Measurements from ENCODE around the gene VAT1L. TPM values are rescaled to one million over a fixed set of nuclear protein-coding genes. Genes with fewer than 3 reads are reported as not detected.

The VAT1L gene
- total RNA-seq, 1 experiment from 2014 or later = 0.10 TPM

- no peaks in the 10 kb centered on the region for H3K9me3 ChIP-seq (ENCODE audit: control insufficient read depth in 1 of 2, insufficient read depth in 1 of 2, low read depth in 1 of 2, low read length in 2 of 2)
- peaks cover 52% of the 10 kb centered on the region for H3K27me3 ChIP-seq (ENCODE audit: insufficient read depth, low read length)
- H4K20me1 ChIP-seq (ENCODE audit: insufficient read depth) = no peaks in the 10 kb centered on the region
- no peak overlapping the region for H3K4me2 ChIP-seq (ENCODE audit: low read length)
- H3K9ac ChIP-seq (ENCODE audit: low read length) = no peak overlapping the region
- POLR2A ChIA-PET = no interaction called here
- H3K4me1 ChIP-seq (ENCODE audit: control insufficient read depth in 1 of 2, insufficient read depth in 2 of 2, low read length in 2 of 2) = no peaks in the 10 kb centered on the region
- no peaks in the 10 kb centered on the region for H3K36me3 ChIP-seq (ENCODE audit: control insufficient read depth in 1 of 2, insufficient read depth in 2 of 2, low read length in 2 of 2)
- no peak overlapping the region for H3K4me3 ChIP-seq (replicated peaks in 1 of 2; ENCODE audit: low read depth in 1 of 2, low read length in 2 of 2)
- TF ChIP-seq REST (IDR thresholded peaks at IDR 0.05; ENCODE audit: low read depth) (no peak), EZH2 (IDR thresholded peaks at IDR 0.05) (no peak), RAD21 (IDR thresholded peaks at IDR 0.05; ENCODE audit: low read depth) (no peak), EZH2phosphoT487 (IDR thresholded peaks at IDR 0.05; ENCODE audit: borderline replicate concordance) (no peak), EGR1 (IDR thresholded peaks at IDR 0.05; ENCODE audit: low read depth) (no peak), ZFX (IDR thresholded peaks at IDR 0.05) (no peak), JUND (IDR thresholded peaks at IDR 0.05) (no peak), POLR2AphosphoS5 (IDR thresholded peaks at IDR 0.05; ENCODE audit: low read depth, low read length) (no peak)
- no peak overlapping the region for H3K27ac ChIP-seq (ENCODE audit: low read depth, low read length)
- CTCF ChIA-PET = no interaction called here
- no peaks in the 10 kb centered on the region for H3K9me2 ChIP-seq (ENCODE audit: insufficient read depth)
- intact Hi-C loops (cut with micrococcal nuclease) = no loop called here
- DNase-seq (ENCODE audit: low read depth, low spot score) = no peak
- RAD21 ChIA-PET (ENCODE audit: low non-redundant PET in 1 of 2, low total read pairs in 2 of 2, uncharacterized antibody in 2 of 2, unreplicated experiment in 2 of 2) = no interaction called here
- BruUV-seq (replicated peaks) = no TSS peak
- ATAC-seq = no peak
- H2AFZ ChIP-seq (ENCODE audit: low read depth, low read length, poor library complexity, severe bottlenecking) = no peak overlapping the region
- no peaks in the 10 kb centered on the region for H3K79me2 ChIP-seq (ENCODE audit: insufficient read depth, low read length)
Observed at GRCh38 chr16:77827032-77827431, 38.7 kb downstream of the VAT1L start.
